Inferior parietal cortex (tissue), 1 donor: Measurements from ENCODE around the gene PLVAP.
"Not testable (repeated sequence)": the region's sequence is repeated elsewhere in the genome, so short reads cannot be mapped to it uniquely, and the experiment has no call there.

Source experiments
- DNase-seq: peaks from one replicate; pipeline ENCODE4 v3.0.0-alpha.2; 2016; ENCODE audit errors: extremely low spot score

Gene PLVAP

DNA sequence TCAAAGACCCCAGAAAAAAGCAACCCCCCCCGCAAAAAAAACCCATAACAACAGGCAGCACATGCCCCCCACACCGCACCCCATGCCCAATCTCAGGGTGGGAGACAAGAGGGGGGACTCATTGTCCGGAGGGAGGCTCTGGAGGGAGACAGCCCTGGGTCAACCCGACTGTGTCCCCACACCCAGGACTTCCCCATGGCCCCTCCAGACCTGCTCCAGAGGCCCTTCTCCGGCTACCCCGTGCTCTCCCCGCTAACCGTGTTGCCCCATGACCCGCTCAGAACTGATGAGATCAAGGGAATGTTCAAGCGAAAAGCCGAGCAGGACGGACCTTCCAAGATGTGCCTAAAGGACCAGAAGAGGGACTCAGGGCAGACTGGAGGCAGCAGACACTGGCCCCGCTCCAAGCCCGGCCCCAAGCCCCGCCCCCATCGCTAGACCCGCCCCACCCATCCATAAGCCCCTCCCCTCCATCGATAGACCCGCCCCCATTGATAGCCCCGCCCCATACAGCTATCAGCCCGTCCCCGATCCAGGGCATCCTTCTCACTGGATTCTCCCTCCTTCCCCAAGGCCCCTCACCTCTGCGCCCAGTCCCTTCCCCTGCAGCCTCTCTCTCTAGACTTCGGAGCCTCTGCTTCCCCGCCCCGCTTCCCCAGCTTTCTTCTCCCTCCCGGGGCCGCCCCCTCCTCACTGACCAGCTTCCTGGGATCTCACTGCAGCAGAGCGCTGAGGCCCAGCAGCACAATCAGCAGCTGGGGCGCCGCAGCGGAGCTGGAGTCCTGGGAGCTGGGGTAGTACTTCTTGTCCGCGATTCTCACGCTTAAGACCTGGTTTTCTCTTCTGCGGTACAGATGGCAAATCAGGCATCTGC, 26.1 kb upstream of the PLVAP start:
- DNase-seq = no peak

- DNase-seq = no peak
Measured at GRCh38 chr19:17401628-17402027, 24.5 kb upstream of the PLVAP start.

DNA sequence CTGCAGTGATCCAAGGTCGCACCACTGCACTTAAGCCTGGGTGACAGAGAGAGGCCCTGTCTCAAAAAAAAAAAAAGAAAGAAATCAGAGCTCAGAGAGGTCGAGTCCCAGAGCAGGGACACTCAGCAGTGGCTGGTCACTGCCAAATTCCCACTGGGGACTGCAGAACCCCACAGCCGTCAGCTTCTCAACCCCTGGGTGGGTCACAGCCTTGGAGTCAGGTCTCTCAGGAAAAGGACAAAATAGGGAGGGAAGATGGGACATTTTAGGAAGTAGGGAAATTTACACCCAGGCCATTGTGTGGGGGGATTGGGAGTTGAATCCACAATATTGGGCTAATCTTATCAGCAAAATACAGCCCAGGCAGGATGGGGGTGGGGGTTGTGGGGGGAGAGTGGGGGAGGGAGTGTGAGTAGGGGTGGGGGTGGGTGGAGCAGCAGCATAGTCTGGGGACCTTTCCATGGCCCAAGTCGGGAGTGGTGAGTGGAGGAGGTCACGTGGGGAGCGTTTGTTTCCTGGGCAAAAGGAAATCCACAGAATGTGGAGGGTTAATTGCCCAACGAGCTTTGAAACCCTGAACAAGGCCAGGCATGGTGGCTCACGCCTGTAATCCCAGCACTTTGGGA, 21.9 kb upstream of the PLVAP start:
- DNase-seq = no peak

- peak; percentile 37 for DNase-seq
Measured at GRCh38 chr19:17394891-17395415, 17.8 kb upstream of the PLVAP start.

DNA sequence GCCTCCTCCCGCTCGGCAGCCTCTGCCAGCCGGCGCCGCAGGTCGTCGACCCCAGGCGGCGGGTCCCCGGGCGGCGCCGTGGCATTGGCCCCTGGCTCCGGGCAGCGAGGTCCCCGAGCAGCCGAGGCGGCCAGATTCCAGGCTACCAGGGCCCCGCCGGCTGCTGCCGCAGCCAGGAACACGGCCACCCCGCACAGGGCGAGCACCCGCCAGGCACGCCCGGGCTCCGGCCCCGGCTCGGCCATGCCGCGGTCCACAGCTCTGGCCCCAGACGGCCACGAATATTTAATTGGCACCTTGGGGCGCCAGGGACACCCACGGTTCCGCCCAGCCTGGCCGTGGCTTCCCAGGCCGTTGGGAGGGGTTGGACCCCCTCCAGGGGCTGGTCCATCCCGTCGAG, 16.8 kb upstream of the PLVAP start, which contains the start of gene CCDC194:
TSS of gene CCDC194 (minus strand) at position 283 of the 400 bp plus-strand sequence. CDS start at position 245, 38 bp downstream.
- DNase-seq = no peak

GRCh38 chr19:17393002-17393401, 15.9 kb upstream of the PLVAP start:
- DNase-seq = no peak

- peak; percentile 26 for DNase-seq
Measured at GRCh38 chr19:17391371-17392151, 14.4 kb upstream of the PLVAP start.

GRCh38 chr19:17390665-17391370, 13.7 kb upstream of the PLVAP start:
- peak; percentile 75 for DNase-seq

DNA sequence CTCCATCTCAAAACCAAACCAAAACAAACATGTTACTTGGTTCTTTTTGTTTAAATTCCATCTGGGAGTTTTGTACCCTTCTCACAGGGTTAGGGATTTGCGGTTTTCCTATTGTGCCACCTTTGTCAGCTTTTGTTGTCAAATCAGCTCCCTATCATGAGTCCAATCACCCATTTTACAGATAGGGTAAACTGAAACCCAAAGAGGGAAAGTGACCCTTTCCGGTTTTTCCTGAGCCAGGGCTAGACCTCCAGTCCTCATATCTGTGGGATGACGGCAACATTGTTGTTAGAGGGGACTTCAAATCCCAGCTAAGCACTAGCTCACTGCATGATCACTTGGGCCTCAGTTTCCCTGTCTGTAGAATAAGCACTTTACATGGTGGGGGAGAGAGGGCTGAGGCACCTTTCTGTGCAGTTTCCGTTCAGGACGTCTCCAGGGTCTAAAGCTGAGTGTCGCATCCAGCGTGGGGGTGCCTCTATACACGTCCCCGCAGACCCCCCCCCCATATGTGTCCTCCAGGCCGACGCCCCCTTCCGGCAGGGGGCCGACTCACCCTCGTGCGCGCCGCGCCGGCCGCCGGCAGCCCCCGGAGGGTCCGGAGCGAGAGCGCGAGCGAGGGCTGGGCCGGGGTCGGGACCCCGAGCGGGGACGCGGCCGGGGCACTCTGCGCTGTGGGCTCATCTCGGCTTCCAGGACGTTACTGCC, 13.0 kb upstream of the PLVAP start:
- DNase-seq = no peak

DNA sequence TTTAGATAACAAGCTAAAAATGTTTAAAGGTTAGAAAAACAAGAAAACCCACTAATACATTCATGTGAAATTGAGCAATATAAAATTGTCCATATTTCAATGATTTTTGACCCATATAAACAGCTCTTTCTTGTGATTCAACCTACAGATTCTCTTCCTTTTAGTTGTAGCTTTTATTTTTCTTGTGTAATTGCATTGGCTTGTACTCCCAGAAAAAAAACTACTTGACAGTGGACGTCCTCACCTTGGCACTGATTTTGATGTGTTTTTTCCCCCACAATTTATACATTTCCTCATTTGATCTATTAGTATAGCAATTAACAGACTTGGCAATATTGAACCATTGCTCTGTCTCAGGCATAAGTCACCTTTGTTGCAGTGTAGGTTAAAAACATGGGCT, 12.1 kb upstream of the PLVAP start:
- no peak for DNase-seq

GRCh38 chr19:17385878-17386611, 8.9 kb upstream of the PLVAP start:
- peak; percentile 29 for DNase-seq

DNA sequence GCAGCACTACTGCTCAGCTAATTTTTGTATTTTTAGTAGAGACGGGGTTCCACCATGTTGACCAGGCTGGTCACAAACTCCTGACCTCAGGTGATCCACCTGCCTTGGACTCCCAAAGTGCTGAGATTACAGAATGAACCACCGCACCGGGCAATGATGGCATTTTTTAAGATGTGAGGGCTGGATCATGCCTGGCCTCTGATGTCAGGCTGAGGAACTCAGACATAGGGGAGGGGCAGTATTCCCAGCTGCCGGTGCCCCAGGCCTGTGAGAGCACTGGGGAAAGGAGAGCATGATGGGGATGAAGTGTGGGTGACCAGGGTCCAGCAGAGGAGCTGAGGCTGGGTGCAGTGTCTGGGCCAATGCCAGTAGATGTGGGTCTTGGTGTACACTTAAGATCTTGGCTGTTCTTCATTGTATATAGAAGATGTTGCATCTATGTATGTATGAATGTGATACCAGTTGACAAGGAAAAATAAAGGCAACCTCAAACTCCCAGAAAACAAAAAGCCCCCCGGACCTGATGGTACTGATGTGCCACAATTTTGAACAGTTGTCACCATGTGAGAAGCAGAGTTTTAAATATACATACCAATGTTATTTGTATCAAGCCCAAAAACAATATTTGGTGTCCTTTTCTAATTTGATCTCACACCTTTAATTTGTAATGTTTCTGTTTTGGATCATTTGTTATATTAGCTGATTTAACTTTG, 3.4 kb upstream of the PLVAP start:
- DNase-seq = no peak

GRCh38 chr19:17379221-17379631, 2.1 kb upstream of the PLVAP start:
- no peak for DNase-seq

DNA sequence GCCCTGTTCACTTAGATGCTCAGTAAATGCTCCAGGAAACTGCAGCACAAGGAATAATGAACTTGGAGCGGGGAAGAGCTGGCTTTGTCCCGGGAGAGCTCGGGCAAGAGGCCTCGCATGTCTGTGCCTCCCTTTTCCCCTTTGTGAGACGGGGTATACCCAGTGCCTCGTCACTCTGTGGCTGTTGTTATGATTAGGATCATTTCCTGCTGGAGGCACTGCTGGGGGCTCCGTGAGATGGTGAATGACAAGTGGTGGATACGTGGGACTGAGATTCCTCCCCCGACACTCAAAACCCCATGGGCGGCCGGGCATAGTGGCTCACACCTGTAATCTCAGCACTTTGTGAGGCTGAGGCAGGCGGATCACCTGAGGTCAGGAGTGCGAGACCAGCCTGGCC, 1.1 kb upstream of the PLVAP start:
- DNase-seq = no peak

DNA sequence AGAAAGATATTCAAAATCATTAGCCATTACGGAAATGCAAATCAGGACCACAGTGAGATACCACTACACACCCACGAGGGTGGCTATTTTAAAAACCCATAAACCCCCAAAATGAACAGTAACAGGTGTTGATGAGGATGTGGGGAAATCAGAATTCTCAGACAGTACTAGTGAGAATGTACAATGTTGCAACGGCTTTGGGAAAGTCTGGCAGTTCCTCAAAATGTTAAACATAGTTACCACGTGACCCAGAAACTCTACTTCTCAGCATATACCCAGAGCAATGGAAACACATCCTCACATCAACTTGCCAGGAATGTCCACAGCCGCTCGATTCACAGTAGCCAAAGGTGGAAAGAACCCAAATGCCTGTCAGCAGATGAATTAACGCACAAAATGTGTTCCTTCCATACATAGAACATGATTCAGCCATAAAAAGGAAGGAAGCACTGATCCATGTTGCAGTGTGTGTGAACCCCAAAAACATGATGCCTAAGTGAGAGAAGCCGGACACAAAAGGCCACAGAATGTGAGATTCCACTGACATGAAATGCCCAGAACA, 7.0 kb downstream of the PLVAP start:
- DNase-seq = peak; percentile 72

DNA sequence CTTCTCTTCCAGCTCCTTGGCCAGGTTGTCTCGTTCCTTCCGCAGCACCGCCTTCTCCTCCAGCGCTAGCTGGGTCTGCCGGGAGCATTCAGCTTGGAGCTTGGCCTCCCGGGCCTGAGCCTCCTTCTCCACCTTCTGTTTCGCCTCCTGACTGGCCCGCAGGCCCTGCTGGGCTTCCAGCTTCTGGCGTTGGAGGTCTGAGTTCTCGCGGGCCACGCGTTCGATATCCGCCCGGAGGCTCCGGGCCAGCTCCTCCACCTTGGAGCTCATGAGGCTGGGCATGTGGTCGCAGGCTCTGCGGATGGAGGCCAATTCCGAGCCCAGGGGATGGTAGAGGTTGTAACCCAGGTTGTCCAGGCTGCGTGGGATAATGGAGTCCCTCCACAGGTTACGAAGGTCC, 11.8 kb downstream of the PLVAP start:
- no peak for DNase-seq

- not testable (repeated sequence) for DNase-seq
Measured at GRCh38 chr19:17363852-17364605, 13.1 kb downstream of the PLVAP start.
